K562 treated with DMSO at 1 percent for 24 hours (cell line): Measurements from ENCODE around the gene RPL37A. TPM values are rescaled to one million over a fixed set of nuclear protein-coding genes. Genes with fewer than 3 reads are reported as not detected.

Experiments used
- total RNA-seq: library from RNA; unstranded; fragments of 300-600 nt; gene quantifications from 2 replicates; pipeline ENCODE4 v1.2.3, GENCODE V29; 2022; ENCODE audit warnings: low read depth; ENCODE audit not compliant: insufficient read depth

The RPL37A gene
- total RNA-seq = 4,404 and 4,706 TPM in 2 replicates

DNA sequence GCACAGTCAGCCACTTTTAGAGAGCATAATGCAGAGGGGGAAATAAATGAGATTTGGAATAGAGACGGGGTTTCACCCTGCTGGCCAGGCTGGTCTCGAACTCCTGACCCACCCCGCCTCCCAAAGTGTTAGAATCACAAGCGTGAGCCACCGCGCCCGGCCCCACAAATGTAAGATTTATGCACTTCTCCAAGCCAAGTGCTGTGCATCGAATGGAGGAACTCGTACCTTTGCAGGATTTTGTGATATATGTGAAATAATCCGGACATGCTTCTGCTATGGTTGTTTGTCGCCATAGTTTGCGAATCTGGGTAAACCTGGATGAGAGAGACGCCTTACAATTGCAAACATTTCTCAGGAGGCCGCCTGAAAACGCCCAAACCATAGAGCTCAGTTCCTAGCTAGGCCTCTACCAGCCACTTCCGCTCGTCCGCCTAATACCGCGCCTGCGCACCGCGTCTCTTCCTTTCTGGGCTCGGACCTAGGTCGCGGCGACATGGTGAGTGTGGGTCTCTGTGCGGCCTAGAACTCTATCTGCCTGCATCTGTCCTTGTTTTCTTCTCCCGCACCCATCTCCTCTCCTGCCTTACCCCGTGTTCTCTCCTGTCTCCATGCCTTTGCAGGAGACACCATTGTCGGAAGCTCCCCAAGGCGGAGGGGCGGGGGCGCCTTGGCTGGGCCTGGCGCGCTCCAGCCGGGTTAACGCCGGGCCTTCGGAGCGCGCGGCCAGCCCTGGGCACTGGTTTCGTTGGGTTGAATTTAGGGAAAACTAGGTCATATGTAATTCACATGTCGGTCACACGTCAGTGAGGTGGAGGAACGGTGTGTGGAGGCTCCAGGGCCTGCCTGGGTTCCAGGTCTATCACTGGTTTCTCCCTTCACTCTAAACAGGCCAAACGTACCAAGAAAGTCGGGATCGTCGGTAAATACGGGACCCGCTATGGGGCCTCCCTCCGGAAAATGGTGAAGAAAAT, at the start of gene RPL37A:
Gene RPL37A, plus strand, starts transcription at position 466 of the 974 bp plus-strand sequence. Its CDS starts 31 bp downstream, at position 497.

Other genes with a start within 250 kb of the RPL37A start
- not detected in 2 replicates for gene MARCHF4, start 126.4 kb upstream of the RPL37A start, total RNA-seq
- gene SMARCAL1, start 86.4 kb upstream of the RPL37A start, total RNA-seq = 13.4 and 14.5 TPM in 2 replicates
- not detected in 2 replicates for gene IGFBP2, start 134.6 kb downstream of the RPL37A start, total RNA-seq
- 0.25 and 0.29 TPM in 2 replicates for gene IGFBP5, start 196.7 kb downstream of the RPL37A start, total RNA-seq